NB4 (cell line): ENCODE measurements around the gene DNAAF5.

ENCODE experiments used
- CTCF ChIP-seq: IDR thresholded peaks from one replicate; pipeline ENCODE4 v1.5.1; 2012; ENCODE audit warnings: low read depth, low read length
- MAX ChIP-seq: IDR thresholded peaks from 2 replicates; pipeline ENCODE4 v1.6.1; 2011; ENCODE audit warnings: low read depth, low read length
- MYC ChIP-seq: IDR thresholded peaks from 2 replicates; pipeline ENCODE4 v1.6.1; 2011; ENCODE audit warnings: low read depth, low read length
- POLR2A ChIP-seq: IDR thresholded peaks from 2 replicates; pipeline ENCODE4 v1.6.1; 2011; ENCODE audit warnings: mild to moderate bottlenecking; ENCODE audit not compliant: insufficient read length; ENCODE audit errors: extremely low read depth

- TF ChIP-seq CTCF, result no peak
- no peak for TF ChIP-seq MAX
- TF ChIP-seq POLR2A, result no peak
- TF ChIP-seq MYC, result no peak
Measured at GRCh38 chr7:763762-764161, 37.3 kb downstream of the DNAAF5 start.
